Stimulated activated CD4-positive, alpha-beta T cell treated with anti-CD3 and anti-CD28 coated beads, TNF-alpha, amount 100 ng/mL, for 24 hours (primary cell): ENCODE data around the gene TMEM17.

Experiments used
- DNase-seq, 3 experiments: peaks; one replicate each; pipeline ENCODE4 v3.0.0-alpha.2; 2020; ENCODE audit warnings: low read depth in 3 of 3

Gene TMEM17

DNA sequence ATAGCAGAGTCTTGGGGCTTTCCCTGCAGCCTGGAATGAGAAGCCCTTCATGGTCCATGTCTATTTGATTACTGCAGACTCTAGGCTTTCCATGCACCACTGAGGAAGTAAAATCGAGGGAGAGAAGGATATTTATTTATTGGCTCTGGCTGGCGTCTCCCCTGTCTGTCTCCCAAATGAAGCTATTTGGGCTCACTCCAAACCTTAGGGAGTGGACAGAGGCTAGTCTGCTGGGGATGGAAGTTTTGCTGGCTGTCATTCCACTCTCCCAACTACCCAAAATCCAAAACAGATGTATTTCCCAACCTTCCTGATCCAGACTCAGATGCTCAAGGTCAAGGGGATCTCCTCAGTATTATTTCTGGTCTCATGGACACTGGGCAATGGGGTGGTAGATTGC lies 33.7 kb downstream of the TMEM17 start:
- DNase-seq, result no peak

GRCh38 chr2:62471816-62472215 lies 34.2 kb downstream of the TMEM17 start:
- no peak for DNase-seq

DNA sequence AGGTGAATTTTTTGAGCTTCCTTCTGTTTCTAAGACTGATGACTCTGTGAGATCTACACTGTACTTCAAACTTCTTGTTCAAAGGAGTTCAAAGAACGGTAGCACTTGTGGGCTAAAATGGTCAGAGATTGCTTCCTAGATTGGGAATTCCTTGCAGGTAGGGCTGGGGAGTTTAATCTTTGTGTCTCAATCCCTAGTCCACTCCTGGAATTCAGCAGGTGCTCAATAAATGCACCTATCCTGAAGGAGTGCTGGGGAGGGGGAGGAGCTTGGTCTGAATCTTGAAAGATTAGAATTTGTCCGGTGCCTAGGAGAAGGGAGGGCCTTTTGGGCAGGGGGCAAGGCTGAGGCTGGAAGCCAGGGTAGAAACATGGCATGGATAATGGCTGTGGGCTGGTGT lies 34.6 kb downstream of the TMEM17 start:
- no peak for DNase-seq

DNA sequence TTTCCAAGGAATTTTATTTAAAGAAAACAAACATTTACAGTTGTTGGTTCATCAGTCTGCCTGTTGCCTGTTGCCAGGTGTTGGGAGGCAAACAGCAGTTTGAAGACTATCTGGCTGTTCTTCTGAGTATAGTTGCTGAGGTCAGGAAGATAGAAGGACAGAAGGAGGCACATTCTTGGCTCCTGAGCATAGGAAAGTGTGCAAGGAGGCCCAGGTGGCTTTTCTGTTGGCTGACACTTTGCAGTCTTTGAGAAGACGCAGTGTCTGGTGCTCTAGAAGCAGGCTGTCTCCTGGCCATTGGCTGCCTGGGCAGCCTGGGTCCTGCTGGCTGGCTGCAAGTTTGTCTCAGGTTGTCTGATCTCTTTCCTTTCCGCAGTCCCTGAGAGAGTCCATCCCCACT lies 36.4 kb downstream of the TMEM17 start:
- no peak for DNase-seq

- DNase-seq, result no peak
These were observed 36.9 kb downstream of the TMEM17 start for GRCh38 chr2:62469114-62469513.

GRCh38 chr2:62467475-62468321 lies 38.3 kb downstream of the TMEM17 start:
- no peak for DNase-seq

DNA sequence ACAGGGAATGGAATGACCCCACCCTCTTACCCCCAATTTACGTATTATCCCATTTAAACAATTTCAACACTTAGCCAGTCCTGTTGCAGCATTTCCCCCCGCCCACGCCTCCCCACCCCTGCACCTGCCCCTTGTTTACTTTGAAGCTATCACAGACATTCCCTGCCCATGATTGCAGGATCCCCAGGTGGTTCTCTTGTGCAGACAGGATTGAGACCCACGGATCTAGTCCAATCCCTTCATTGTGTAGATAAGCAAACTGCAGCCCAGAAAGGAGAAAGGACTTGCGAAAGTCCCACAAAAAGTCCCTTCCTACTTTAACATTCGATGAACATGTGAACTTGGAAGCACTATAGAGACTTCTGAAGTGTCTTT lies 38.9 kb downstream of the TMEM17 start:
- DNase-seq, result no peak

GRCh38 chr2:62466503-62466854 lies 39.5 kb downstream of the TMEM17 start:
- DNase-seq, result no peak

DNA sequence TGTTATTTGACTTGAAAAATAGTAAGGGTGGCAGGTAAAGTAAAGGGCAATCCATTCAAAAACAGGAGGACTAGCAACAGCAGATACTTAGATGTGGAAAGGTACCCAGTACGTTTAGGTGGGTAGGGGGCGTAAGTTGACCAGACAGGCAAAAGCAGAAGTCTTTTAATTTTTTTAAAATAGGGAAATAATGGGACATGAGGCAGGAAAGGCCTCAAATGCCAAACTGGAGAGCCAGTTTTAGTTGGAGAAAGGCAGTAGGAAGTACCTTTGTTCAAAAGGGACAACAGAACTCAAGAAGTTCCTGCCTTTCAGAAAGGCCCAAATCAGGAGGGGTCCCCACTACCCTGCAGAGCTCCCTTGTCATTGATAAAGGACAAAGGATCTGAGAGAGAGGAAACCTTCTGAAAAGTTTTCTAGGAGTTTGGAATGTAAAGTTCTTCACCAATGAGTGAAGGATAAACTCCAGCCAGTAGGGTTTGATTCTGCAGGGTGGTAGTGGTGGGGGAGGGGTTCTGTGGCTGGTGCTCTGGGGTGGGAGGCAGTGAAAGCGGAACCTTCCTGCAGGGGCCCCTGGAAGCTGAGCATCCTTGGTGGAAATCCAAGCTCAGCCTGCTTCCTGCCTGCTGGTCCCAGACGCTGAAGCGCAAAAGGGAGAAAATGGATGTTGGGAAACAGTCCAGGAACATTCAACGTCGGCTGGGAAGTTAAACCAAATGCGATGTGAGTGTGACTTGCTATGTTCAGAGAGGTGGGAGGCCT lies 40.1 kb downstream of the TMEM17 start:
- no peak for DNase-seq

- no peak for DNase-seq
These were observed 40.8 kb downstream of the TMEM17 start for GRCh38 chr2:62465039-62465740.

DNA sequence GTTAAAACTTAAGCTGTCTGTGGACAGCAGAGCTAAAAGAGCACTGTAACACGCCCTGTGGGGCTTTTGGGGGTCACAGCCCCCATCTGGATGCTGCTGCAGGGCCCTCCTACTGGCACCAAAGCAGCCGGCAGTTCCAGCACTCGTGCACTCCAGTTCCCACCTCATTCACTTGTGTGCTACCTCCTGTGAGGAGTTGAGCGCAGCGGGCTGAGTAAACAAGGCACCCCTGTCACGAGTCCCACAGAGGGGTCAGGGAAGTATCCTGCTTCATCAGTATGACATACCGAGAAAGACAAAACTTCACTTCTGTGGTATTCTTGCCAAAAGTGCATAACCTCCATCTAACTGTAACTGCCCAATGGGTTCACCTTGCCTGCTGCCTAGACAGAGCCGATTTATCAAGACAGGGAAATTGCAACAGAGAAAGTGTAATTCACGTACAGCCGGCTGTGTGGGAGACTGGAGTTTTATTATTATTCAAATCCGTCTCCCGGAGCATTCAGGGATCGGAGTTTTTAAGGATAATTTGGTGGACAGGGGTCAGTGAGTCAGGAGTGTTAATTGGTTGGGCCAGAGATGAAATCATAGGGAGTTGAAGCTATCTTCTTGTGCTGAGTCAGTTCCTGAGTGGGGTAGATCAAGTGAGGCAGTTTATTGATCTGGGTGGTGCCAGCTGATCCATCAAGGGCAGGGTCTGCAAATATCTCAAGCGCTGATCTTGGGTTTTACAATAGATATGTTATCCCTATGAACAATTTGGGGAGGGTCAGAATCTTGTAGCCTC lies 41.6 kb downstream of the TMEM17 start:
- DNase-seq, result no peak

DNA sequence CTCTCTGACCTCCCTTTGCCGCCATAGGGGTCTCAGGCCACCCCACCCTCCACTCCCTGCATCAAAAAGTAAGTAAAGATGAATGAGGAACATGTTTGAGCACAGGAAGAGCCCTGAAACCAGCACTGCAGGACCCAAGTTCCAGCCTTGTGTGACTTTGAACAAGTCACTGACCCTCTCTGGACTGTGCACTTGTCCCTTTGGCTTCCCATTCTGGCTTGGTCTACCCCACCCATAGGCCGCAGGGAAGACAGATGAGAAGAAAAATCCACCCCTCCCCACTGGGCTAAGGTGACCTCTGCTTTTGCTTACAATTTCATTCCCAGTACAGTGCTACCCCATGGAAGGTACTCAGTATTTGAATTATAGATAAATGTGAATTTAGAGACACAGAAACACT lies 43.8 kb downstream of the TMEM17 start:
- no peak for DNase-seq

DNA sequence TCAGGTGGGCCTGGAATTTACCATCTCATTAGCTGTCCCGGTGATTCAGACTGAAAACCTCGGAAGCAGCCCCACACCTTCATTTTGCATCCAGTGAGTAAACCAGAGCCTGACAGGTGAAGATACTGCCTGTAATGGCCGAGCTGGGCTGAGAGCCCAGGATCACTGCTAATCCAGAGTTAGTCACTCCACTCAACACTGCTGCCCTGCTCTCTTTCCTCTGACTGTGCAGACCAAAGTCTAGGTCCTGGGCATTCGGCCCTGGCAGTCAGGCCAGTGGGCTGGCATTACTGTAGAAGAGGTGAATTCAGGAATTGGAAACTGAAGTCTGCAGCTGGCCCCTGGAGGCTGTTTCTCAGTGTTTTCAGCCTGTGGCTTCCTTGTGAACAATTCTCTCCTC lies 44.3 kb downstream of the TMEM17 start:
- no peak for DNase-seq

DNA sequence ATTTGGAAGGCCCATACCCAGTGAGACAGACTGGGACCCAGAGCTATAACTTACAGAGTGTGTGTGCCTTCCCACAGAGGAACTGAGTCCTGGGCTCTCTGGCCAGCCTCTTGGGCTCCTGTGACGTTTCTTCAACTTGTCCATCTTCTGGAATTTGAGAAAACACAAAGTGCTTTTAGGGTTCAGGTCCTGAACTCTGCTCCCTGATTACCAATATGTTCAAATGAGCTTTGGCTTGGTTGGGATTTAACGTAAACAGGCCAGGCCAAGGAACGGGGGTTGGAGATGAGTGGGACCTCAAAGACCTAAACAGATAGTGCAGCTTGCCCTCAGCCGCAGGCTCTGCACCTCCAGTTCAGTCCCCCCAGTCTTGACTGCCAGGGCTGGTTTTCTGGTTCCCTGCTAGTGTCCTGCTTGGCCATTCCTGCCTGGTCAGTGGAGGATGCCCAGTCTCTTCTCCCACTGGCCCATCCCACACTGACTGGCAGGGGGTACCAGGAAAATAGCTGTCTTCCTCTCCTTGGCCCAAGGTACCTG lies 44.9 kb downstream of the TMEM17 start:
- no peak for DNase-seq

DNA sequence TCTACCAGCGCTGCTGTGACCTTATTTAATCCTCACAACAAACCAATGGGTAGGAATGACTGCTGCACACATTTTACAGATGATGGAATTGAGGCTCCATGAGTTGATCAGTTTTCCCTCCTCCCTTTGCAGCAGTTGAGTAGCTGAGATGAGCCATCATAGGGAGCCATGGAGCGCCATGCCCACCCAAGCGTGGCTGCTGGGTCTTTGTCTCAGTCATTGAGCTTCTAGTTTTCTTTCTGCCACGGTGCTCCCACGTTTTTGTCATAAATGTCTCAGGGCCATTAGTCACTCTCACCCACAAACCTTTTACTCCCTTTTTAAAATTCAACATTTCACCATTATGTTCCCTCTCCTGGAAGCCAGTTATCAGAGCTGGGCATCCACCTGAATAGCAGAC lies 45.8 kb downstream of the TMEM17 start:
- no peak for DNase-seq

DNA sequence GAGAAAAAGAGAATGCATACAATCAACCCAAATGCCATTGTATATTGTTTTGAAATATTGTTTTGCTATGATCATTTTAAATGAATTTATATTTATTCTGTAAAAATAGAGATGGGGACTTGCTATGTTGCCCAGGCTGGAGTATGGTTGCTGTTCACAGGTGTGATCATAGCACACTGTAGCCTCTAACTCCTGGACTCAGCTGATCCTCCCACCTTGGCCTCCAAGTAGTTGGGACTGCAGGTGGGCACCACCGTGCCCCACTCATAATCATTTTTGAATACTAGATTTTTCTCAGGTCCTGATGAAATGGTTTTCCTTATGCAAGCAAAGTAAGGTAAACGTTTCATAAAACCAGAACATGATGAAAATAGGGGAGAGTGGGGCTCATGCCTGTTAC lies 46.3 kb downstream of the TMEM17 start:
- DNase-seq, result no peak

DNA sequence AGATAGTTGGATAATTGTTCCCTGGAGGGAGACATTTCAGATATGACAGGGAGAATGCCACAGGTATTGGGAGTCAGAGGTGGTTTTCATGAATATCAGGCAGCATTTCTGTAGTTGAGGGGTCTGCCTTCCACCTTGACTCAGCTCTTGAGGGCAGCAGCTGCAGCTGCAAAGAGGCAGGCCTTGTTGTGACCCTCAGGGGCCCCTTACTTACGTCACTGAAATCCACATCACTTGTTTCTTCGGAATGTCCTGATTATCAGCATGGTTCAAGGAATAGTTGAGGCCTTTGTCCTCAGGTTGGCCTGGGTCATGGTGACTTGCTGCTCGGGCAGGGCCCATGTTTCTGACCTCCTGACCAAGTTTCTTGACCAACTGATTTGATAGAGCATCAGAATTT lies 46.9 kb downstream of the TMEM17 start:
- DNase-seq, result no peak

DNA sequence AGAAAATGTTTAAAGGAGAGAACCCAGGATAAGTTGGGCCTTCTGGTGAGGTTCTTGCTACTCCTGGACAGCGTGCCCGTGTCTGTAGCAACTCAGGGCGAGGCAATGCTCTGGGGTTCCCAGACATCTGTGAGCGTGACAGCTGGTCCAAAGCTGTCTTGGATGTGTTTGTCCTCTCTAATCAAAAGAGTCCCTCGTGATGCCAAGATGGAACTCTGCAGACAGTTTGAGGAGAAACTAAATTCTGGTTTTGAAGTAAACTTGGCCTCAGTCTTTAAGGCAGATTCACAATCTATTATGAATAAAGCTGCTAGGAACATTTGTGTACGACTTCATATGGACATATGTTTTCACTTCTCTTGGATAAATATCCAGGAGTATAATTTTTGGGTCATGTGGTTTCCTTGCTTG lies 47.3 kb downstream of the TMEM17 start:
- no peak for DNase-seq

DNA sequence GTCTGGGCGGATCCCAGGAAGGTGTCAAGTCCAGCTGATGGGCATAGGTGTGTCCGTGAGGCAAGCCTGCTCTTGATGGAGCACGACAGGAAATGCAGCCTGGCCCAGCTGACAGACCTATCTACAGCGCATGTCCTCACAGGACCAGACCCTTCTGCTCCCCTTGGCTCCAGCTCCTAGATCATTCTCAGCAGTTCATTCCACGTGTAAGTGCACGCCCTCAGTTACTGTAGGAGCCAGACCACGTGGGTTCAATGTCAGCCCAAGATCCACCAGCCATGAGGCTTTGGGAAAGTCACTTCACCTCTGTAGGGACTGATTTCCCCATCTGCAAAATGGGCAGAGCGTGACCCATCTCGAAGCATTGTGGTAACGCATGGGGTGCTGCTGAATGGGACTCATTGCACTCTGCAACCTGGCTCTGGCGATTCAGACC lies 47.8 kb downstream of the TMEM17 start:
- DNase-seq, result no peak

DNA sequence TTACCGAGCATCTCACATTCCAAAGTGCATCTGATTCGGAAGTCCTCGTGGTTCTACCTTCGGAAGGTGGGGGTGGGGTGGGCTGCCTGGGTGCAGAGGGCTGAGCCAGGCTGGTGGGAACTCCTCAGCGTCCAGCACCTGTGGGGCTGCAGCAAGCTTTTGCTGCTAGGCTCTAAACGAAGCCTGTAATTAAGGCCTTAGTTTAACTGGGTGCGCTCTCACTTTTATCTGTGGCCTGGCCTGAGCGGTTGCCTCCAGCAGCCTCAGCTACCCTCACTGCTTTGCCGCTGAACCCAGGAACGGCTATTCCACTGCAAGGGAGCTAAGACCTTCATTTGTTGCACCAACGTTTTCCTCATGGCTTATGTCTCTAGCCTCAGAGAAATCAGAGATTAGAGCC lies 48.4 kb downstream of the TMEM17 start:
- no peak for DNase-seq

DNA sequence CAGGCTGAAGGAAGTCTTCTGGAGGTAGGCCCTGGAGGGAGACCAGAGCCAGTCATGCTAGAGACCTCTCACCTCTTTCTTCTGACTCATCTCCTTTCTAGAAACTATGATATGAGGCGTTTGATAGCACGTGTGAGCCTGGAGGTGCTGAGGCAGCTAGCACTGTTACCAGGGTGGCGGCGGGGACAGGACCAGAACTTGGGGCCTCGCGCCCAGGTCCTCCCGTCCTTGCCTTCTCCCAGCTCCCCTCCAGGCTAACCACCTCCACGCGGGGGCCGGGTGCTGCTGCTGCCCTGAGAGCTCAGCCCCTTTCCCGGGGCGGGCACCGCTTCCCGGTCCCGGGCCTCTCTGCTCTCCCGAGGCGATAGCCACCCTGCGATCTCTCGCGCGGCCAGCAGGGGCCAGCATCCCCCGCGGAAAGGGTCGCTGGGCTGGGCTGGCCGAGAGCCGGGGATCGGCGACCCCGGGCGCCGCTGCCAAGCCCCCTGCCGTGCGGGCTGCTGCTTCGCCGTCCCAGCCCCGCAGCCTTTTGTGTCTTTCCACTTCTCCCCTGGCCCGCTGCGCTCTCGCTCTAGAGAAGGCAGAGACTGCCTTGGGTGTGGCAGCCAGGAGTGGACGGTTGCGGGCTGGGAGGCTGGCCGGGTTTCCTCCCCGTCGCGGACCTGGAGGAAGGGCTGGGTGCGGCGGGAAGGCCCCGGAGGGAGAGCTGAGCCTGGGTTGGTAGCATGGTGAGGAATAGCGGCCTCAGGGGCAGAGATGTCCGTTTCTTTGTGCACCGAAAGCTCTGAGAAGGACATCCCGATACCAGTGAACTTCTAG lies 49.1 kb downstream of the TMEM17 start:
- DNase-seq, result peak; percentile 27 to 63 (median 52)
